ENCODE results near the gene POM121L12. TPM values are rescaled to one million over a fixed set of nuclear protein-coding genes. Genes with fewer than 3 reads are reported as not detected.

Gene POM121L12
- total RNA-seq, 2 donors from 2014 or later = not detected

GRCh38 chr7:53060066-53060465, 24.6 kb downstream of the POM121L12 start:
- no peak for DNase-seq
- Mint-ChIP-seq H3K4me1 (no peaks in the 10 kb centered on the region), H3K36me3 (ENCODE audit: low read depth) (no peaks in the 10 kb centered on the region), H3K4me3 (no peak overlapping the region), H3K27ac (no peak overlapping the region), H3K27me3 (no peaks in the 10 kb centered on the region)
- ATAC-seq = no peak
- peaks cover 2% of the 10 kb centered on the region for H3K9me3 ChIP-seq (ENCODE audit: control insufficient read depth, low read length, poor library complexity, severe bottlenecking)

GRCh38 chr7:53062796-53063195, 27.4 kb downstream of the POM121L12 start:
- Mint-ChIP-seq H3K27me3 (no peaks in the 10 kb centered on the region), H3K4me3 (no peak overlapping the region), H3K4me1 (no peaks in the 10 kb centered on the region), H3K36me3 (ENCODE audit: low read depth) (no peaks in the 10 kb centered on the region), H3K27ac (no peak overlapping the region)
- no peaks in the 10 kb centered on the region for H3K9me3 ChIP-seq (ENCODE audit: control insufficient read depth, low read length, poor library complexity, severe bottlenecking)
- DNase-seq (no peak), ATAC-seq (no peak)

- Mint-ChIP-seq H3K4me3 (no peak overlapping the region), H3K36me3 (ENCODE audit: low read depth) (no peaks in the 10 kb centered on the region), H3K27me3 (no peaks in the 10 kb centered on the region), H3K27ac (no peak overlapping the region), H3K4me1 (no peaks in the 10 kb centered on the region)
- H3K9me3 ChIP-seq (ENCODE audit: control insufficient read depth, low read length, poor library complexity, severe bottlenecking) = peaks cover 5% of the 10 kb centered on the region
- no peak for DNase-seq
- ATAC-seq = no peak
These were observed 33.2 kb downstream of the POM121L12 start for GRCh38 chr7:53068673-53069072.

DNA sequence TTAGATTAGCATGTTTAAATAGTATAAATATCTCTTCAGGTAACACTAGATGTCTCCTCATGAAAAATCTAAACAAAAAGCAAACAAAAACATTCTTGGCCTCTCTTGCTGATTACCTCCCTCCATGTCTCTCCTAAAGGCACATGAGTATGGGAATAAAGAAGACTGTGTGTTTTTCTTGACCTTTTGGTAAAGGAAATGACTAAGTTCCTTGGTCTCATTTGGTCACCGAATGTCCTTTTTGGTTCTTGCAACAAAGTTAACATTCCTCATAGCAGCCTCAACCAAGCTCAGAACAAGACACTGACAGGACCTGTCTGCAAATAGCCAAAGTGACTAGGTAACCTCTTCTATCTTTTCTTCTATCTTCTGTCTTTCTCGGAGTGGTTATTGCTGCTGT, 35.5 kb downstream of the POM121L12 start:
- H3K4me3 Mint-ChIP-seq = no peak overlapping the region
- H3K9me3 ChIP-seq (ENCODE audit: control insufficient read depth, low read length, poor library complexity, severe bottlenecking) = peaks cover 5% of the 10 kb centered on the region
- DNase-seq (no peak), ATAC-seq (no peak)
- H3K4me1 Mint-ChIP-seq = no peaks in the 10 kb centered on the region
- no peaks in the 10 kb centered on the region for H3K27me3 Mint-ChIP-seq
- no peak overlapping the region for H3K27ac Mint-ChIP-seq
- H3K36me3 Mint-ChIP-seq (ENCODE audit: low read depth) = no peaks in the 10 kb centered on the region

Measured in T-helper 17 cell (primary cell).